Dedifferentiated amniotic fluid mesenchymal stem cell (primary cell): ENCODE measurements around the gene PROSER3.

ENCODE experiments used
- DNase-seq: peaks from one replicate; pipeline ENCODE4 v3.0.0-alpha.2; 2016; ENCODE audit errors: extremely low spot score

Gene PROSER3

DNA sequence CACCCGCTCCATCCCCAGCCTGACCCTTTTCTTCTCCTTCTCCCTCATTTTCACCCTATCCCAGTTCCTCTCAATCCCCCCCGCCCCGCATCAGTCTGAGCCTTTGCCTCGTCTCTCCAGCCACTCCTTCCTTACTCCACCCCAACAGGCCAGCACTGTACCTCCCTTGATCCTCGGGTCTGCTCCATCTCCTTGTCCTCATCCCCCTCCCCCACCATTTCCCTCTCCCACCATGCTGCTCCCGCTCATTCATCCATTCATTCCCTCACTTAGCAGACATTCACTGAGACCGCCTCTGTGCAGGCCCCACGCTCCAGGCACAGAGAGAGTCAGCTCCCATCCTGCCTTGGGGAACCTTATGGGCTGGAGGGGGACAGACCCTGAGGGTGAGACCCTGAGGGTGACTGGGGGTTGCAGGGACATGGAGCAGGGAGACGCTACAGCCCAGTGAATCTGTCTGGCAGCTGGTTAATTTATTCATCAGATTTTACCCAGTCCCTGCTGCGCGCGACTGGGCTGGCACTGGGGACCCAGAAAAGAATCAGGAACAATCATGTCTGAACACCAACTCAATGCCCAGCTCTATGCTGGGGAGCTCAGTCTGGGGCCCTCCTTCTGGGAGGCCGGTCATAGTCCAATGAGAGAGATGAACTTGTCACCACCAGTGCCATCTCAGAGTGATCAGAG is 18.3 kb downstream of the PROSER3 start:
- DNase-seq: no peak

DNA sequence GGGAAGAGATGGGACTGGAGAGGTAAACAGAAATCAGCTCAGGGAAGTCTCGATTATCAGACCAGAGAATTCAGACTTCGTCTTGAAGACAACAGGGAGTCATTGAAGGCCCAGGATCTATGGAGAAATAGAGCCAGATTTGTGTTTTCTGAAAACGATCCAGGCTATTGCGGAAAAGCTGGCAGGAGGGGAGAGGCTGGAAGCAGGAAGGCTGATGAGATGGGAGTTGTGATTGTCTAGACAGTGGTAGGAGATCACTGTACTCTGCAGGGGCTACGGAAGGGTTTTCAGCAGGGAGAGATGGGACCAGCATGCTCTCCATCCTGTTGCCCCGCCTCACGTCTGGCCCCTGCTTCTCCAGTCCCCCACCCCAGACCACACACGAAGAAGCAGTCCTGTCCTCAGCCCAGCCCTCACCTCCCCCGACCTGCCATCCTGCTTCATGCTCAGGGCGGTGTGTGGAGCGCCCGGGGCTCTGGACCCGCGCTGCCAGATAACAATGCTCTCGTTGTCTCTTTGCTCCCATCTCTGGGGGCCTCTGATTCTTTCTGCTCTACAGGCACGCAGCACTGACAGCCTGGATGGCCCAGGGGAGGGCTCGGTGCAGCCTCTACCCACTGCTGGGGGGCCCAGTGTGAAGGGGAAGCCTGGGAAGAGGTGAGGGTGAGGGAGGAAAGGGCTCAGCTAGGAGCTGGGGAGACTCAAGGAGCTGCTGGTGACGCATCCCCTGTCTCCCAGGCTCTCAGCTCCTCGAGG is 19.3 kb downstream of the PROSER3 start:
- DNase-seq: no peak

DNA sequence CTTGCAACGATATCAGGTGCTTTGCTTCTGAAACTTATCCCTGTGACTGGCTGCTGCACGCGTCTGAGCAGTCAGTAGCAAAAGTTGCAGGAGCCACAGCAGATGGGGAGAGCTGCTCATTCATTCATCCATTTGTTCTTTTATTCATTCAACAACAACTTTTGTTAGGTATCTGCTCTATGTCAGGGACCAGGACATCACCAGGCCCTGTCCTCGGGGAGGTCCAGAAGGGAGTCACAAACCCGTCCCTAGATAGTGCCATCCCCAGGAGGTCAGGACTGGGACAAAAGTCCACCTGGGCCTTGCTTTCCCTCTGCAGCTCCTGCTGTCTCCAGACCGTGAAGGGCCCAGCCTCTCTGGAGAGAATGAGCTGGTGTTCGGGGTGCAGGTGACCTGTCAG is 20.0 kb downstream of the PROSER3 start:
- DNase-seq: no peak

DNA sequence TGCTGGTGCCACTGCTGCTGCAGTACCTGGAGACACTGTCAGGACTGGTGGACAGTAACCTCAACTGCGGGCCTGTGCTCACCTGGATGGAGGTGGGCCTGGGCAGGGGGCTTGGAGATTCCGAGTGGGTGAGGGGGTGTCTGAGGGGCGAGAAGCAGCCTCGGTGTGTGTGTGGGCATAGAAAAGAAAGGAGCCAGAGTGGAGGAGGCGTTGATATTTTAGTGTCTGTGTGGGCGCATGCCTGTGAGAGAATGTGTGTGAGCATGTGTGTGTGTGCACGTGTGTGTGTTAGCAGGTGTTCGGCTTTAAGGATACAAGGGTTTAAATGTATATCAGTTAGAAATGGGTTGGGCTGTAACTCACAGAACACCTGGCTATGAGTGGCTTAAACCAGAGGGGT is 21.1 kb downstream of the PROSER3 start:
- DNase-seq: no peak

DNA sequence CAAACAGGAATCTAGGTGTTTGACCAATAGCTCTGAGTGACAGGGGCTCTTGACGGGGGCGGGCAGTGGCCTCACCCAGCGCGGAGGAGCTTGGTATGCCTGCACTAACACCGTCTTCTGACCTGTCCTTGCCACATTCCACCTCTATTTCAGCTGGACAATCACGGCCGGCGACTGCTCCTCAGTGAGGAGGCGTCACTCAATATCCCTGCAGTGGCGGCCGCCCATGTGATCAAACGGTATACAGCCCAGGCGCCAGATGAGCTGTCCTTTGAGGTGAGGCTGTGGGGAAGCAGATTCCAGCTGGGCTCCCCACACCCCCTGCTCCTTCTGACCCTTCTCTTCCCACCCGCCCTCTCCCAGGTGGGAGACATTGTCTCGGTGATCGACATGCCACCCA is 22.1 kb downstream of the PROSER3 start:
- DNase-seq: no peak

DNA sequence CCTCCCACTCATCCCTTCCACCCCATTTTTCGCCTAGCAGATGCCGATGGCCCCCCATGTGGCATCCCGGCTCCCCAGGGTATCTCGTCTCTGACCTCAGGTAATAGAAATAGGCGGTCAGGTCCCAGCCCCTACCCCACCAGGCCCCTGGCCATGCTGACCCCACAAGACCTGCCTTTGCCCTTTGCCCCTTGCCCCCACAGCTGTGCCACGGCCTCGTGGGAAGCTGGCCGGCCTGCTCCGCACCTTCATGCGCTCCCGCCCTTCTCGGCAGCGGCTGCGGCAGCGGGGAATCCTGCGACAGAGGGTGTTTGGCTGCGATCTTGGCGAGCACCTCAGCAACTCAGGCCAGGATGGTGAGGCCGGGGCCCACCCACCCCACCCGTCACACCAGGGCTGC is 22.7 kb downstream of the PROSER3 start:
- DNase-seq: no peak

DNA sequence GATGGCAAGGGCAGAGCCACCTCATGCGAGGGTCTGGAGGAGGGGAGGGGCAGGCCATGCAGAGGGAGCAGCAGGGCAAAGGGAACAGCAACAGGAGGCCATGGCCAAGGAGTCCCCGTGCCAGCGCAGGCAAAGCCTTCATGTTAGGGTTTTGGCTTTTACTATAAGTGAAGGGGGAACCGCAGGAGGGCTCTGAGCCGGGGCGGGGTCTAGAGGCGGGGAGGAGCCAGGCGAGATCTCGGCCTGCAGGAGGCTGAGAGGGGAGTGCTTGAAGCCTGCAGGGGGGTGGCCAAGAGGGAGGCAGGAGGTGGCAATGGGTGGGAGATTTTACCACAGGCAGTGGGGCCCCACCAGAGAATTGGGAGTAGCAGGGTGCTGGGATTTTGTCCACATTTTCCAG is 23.7 kb downstream of the PROSER3 start:
- DNase-seq: no peak

DNA sequence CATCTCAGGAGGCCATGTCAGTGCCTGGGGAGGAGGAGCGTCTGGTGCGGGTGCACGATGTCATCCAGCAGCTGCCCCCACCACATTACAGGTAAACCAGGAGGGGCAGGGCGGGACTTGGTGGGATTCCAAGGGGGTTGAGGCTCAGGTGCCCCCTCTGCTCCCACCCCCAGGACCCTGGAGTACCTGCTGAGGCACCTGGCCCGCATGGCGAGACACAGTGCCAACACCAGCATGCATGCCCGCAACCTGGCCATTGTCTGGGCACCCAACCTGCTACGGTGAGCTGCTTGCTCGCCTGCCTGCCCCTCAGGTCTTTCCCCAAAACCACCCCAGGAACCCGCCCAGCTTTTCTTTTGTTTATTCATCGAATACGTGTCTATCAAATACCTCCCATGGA is 24.6 kb downstream of the PROSER3 start:
- DNase-seq: no peak

DNA sequence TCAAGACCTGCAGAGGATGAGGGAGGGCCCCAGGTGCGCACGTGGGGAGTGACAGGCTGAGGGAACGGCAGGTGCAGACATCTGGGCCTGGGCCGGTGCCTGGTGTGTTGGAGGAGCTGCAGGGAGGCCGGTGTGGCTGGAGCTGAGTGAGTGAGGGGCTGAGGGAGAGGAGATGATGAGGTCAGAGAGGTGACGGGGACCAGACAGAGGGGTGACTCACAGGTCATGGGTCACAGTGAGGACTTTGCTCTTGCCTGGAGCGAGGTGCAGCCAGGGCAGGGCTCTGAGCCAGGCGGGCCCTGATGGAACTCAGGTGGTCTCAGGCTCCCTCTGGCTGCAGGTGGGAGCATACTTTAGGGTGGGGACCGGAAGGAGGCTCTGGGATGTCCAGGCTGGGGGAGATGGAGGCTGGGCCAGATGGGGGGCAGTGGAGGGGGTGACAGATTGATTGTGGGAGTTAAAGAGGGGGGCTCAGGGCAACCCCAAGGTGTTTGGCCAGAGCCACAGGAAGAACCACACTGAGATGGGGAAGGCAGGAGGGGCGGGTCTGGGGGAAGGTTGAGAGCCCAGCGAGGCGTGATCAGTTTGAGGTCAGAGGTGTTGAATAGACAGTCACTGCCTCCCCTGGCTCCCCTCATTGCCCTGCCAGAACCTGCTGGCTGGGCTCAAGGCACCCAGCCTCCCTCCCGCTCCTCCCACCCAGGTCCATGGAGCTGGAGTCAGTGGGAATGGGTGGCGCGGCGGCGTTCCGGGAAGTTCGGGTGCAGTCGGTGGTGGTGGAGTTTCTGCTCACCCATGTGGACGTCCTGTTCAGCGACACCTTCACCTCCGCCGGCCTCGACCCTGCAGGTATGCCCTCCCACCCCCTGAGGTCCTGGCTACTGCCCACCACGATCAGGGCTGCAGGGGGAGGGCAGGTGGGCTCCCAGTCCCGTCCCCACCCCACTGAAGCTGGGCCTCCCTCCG is 25.8 kb downstream of the PROSER3 start:
- DNase-seq: no peak

DNA sequence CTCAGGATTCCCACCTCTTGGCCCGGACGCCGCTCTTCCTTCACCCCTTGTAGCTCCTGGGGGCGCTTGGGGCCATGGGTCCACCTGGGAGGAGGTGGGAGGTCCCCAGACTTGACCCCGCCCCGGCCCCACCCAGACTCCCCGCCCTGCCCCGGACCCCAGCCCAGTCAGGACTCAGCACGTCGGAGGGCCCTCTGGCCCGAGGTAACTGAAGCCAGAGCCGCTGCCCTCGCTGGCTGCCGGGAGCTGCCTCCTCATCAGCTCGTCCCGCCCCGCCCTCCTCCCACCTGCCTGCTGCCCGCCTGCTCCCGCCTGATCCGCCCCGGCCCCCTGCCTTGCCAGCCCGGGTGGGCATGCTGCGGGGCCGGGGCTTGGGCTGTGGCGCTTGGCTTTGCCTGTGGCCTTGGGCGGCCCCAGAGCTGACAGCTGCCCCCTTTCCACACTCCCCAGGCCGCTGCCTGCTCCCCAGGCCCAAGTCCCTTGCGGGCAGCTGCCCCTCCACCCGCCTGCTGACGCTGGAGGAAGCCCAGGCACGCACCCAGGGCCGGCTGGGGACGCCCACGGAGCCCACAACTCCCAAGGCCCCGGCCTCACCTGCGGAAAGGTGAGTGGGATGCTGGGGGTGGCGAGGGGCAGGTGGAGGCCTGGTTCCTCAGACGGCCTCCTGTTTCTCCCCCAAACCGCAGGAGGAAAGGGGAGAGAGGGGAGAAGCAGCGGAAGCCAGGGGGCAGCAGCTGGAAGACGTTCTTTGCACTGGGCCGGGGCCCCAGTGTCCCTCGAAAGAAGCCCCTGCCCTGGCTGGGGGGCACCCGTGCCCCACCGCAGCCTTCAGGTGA is 26.7 kb downstream of the PROSER3 start:
- DNase-seq: no peak

DNA sequence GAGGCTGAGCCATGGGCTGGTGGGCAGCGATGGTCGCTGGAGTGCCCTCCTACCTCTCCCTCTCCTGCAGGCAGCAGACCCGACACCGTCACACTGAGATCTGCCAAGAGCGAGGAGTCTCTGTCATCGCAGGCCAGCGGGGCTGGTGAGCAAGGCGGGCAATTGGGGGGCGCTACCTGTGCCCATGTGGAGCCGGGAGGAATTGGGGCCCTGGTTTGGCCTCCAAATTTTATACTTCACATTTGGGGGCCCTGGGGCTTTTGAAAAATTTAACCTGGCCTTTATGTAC is 27.3 kb downstream of the PROSER3 start:
- no peak for DNase-seq

DNA sequence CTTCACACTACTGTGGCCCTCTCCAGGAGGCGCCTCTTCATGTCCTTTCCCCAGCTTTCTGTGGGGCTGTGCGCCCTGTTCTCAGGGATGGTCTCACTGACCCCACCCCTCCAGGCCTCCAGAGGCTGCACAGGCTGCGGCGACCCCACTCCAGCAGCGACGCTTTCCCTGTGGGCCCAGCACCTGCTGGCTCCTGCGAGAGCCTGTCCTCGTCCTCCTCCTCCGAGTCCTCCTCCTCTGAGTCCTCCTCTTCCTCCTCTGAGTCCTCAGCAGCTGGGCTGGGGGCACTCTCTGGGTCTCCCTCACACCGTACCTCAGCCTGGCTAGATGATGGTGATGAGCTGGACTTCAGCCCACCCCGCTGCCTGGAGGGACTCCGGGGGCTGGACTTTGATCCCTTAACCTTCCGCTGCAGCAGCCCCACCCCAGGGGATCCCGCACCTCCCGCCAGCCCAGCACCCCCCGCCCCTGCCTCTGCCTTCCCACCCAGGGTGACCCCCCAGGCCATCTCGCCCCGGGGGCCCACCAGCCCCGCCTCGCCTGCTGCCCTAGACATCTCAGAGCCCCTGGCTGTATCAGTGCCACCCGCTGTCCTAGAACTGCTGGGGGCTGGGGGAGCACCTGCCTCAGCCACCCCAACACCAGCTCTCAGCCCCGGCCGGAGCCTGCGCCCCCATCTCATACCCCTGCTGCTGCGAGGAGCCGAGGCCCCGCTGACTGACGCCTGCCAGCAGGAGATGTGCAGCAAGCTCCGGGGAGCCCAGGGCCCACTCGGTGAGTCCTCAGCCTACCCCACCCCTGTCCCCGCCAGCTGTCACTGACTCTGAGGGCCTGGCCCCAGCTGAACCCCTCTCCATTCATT is 28.6 kb downstream of the PROSER3 start:
- no peak for DNase-seq

DNA sequence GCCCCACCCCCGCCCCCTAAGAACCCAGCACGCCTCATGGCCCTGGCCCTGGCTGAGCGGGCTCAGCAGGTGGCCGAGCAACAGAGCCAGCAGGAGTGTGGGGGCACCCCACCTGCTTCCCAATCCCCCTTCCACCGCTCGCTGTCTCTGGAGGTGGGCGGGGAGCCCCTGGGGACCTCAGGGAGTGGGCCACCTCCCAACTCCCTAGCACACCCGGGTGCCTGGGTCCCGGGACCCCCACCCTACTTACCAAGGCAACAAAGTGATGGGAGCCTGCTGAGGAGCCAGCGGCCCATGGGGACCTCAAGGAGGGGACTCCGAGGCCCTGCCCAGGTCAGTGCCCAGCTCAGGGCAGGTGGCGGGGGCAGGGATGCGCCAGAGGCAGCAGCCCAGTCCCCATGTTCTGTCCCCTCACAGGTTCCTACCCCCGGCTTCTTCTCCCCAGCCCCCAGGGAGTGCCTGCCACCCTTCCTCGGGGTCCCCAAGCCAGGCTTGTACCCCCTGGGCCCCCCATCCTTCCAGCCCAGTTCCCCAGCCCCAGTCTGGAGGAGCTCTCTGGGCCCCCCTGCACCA is 29.3 kb downstream of the PROSER3 start:
- DNase-seq: no peak

DNA sequence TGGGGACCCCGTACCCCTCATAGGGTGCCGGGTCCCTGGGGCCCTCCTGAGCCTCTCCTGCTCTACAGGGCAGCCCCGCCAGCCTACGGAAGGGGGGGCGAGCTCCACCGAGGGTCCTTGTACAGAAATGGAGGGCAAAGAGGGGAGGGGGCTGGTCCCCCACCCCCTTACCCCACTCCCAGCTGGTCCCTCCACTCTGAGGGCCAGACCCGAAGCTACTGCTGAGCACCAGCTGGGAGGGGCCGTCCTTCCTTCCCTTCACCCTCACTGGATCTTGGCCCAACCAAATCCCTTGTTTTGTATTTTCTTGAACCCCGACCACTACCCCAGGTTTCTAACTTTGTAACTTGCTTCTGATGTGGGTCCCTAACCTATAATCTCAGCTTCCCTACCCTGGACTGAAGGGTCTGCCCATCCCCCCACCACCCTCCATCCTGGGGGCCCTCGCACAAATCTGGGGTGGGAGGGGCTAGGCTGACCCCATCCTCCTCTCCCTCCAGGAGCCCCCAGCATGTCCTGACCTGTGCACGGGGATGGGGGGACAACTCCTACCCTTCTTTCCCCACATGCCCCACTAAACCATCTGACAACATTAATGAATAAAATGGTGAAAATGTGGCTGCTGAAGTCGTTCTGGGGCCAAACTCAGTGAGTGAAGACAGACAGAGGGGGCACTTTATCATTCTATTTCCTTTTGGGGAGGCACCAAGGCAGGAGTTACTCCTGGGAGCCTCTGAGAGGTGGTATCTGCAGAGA is 30.4 kb downstream of the PROSER3 start:
- no peak for DNase-seq

DNA sequence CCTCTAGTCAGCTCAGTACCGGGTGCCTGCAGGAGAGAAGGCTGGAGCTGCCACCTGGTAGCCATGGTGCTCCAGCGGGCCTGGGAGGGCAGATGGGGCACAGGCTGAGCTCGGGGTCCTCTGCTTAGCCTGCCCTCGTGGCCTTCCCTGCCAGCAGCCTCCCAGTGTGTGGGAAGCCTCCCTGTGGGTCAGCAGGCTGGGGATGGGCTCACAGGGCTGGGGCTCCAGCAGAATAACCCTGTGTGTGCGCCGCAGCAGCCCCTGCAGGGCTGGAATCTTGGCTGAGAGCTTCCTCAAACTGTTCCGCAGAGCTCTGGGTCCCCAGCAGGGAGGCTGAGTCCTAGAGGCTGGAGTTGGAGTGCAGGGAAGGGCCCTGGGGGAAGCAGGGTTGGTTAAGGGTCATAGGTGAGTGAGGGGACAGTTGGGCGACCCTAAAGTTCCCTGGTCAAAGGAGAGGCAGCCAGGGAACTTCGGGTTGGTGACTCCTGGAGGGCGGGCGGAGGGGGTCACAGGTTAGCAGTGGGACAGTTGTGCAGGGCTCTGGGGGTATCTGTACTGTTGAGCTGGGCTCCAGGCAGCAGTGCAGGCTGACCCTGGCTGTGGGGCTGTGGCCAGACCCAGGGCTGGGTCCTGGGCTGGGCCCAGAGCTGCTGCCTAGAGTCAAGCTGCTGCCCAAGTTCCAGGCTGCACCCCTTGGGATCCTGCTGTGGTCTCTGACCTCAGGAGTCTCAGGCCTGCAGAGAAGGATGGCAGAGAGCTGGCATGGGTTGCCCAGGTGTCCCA is 31.4 kb downstream of the PROSER3 start:
- DNase-seq: no peak

DNA sequence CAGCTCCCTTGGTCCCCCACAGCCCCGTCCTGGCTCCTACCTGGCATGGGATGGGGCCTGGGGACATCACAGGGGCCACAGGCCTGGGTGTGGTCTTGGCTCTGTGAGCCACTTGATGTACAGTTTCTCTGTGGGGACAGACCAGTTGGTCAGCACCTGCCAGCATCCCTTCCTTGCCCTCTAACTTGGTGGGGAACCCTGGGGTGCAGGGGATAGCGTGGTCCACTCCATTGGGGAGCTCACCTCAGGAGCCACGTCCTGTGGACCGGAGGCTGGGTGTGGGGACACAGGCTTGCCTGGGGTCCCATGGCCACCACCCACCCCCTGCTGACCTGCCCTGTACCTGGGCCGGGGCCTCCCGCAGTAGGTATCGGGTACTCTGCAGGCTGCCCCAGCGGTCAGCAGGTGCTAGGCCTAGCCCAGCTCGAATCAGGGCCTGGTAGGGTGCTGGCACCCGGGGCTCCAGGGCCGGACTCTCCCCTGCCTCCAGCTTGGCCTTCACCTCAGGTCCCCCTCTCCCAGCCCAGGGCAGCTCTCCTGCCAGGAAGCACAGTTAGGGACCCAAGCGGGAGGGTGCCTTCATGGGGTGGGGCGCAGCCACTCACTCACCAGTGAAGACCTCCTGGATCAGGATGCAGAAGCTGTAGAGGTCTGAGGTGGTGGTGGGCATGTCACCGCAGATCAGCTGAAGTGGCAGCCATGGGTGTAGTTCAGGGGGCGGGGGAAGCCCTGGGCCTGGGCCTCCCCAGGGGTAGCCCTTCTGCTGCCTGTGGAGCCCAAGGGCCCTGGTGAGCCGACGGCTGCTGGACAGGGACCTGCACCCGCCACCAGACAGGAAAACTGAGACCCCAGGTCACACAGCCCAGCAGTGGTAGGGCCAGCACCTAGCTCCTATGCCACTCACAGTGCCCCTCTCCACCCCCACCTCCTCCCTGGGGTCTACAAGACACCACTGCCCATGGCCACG is 32.3 kb downstream of the PROSER3 start:
- no peak for DNase-seq

DNA sequence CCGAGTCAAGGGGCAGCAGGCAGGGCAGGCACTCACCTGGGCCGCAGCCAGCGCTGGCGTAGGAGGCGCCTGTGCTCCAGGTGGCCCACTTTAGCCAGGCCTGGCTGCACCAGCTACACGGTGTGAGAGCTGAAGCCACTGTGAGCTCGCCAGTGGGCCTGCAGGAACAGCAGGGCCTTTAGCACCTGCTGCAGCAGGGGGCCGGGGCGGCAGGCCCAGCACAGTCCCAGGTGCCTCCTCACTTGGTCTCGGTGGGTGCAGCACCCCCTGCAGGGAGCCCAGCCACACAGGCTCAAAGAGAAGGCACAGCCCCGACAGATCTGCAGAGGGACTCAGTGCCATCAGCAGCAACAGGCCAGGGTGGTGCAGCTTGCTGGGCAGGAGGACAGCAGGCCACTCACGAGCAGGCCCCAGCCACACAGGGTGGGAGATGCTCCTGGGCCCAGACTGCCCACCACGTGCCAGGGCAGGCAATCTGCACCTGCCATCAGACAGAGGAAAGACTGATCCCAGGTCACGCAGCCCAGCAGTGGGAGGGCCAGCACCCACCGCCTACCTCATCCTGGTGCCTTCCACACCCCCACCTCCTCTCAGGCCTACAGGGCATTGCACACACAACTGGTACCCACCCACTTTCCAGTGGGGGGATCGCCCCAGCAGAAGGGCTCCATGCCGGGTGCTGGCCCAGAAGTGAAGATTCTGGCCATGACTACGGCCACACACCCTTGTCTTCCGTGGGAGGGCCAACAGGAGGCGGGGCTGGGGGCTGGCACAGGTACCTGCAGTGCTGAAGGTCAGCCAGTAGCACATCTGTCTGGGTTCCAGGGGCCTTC is 33.2 kb downstream of the PROSER3 start:
- no peak for DNase-seq
